GM15510 (cell line): Measurements from ENCODE around the gene CSTB.

Experiments
- POLR2A ChIP-seq: IDR thresholded peaks from 3 replicates; pipeline ENCODE4 v1.6.1; 2011; ENCODE audit warnings: borderline replicate concordance; ENCODE audit not compliant: insufficient read length; ENCODE audit errors: extremely low read depth

CSTB gene

DNA sequence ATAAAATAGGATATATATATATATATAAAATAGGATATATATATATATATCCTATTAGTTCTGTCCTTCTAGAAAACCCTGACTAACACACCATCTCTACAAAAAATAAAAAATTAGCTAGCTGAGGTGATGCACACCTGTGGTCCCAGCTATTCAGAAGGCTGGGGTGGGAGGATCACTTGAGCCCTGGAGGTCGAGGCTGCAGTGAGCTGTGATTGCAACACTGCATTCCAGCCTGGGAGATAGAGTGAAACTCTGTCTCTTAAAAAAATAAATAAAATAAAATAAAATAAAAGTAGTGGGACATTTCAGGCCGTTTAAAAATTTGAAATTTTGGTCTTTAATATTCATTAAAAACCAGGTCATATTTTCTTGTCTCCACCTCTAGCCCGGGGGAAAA, 9.0 kb upstream of the CSTB start:
- no peak for TF ChIP-seq POLR2A

DNA sequence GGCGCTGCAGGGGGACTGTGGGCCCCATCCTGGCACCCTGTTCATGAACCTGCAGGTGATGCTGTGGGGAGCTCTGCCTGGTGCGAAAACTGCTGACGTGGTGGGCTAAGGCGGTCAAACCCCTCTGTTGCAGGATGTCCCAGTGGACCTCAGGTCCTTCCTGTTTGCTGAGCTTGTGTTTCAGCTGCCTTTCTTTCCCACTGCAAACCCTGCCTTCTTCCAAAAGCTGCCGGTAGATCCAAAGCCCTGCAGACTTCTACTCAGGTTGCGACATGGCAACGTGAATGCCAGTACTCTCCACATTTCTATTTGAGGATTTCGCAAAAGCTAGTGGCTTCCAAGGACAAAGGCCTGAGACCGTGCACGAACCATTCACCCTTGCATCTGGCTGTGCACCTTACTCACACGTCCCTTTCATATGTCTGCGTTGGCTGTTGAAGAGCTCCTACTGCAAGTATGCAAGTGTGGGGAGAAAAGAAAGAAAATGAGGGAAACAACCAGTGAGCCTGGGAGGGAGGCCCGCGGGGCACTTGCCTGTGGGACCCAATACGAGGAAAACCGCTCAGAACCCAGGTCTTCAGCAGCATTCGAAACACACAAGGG, 7.1 kb upstream of the CSTB start:
- no peak for TF ChIP-seq POLR2A

DNA sequence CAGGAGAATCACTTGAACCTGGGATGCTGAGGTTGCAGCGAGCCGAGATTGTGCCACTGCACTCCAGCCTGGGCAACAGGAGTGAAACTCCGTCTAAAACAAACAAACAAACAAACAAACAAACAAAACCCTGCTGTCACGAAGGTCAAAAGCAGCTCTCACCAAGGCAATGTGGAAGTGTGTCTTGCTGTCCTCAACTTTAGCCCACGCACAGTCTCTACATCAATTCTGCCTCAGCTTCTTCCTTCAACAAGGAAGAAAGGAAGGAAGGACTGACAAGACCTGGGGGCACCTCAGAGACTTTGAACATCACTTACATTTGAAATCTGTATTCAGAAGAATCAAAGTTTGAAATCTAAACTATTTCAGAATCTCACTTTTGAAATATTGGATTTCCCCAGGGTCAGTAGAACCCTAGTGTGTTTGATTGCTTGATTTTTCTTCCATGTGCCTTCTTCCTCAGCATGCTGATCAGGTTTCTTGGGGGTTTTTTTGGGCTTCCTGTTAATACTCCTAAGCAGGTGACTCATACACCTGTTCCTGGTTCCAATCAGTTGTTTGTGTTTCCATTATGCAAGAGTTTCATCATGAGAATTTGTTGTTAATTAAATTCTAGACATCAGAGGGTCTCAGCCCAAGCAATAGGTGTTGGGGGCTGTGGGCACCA, 6.5 kb upstream of the CSTB start:
- no peak for TF ChIP-seq POLR2A

DNA sequence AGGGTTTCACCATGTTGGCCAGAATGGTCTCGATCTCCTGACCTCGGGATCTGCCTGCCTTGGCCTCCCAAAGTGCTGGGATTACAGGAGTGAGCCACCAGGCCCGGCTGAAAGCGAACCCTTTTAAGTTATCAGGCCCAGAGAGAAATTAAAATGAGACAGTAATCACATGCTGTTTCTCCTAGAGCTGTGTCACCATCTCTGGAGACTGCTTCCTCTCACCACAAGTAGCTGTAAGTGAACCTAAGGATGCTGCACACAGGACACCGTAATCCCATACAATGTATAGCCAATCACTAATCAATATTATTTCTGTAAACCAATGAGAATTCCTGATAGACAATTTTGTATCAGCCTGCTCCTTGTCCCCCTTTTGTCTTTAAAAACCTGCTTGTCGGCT, 5.7 kb upstream of the CSTB start:
- TF ChIP-seq POLR2A, result no peak

DNA sequence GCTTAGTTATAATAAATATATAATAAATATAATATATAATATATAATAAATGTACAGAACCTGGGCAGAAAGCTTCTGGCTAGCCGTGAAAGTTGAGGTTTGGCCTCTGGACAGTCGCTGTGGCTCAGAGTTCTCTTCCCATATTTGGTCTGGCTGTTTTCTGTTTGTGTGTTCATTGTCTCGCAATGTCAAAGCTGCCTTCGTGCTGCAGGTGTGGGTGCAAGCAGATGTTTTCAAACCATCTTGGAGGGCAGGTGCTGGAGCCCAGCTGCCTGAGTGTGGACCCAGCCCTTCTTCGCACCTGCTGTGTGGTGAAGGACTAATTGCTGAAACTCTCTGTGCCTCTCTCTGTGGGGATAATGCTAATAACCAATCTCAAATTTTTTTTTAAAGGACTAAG, 3.6 kb upstream of the CSTB start:
- no peak for TF ChIP-seq POLR2A

DNA sequence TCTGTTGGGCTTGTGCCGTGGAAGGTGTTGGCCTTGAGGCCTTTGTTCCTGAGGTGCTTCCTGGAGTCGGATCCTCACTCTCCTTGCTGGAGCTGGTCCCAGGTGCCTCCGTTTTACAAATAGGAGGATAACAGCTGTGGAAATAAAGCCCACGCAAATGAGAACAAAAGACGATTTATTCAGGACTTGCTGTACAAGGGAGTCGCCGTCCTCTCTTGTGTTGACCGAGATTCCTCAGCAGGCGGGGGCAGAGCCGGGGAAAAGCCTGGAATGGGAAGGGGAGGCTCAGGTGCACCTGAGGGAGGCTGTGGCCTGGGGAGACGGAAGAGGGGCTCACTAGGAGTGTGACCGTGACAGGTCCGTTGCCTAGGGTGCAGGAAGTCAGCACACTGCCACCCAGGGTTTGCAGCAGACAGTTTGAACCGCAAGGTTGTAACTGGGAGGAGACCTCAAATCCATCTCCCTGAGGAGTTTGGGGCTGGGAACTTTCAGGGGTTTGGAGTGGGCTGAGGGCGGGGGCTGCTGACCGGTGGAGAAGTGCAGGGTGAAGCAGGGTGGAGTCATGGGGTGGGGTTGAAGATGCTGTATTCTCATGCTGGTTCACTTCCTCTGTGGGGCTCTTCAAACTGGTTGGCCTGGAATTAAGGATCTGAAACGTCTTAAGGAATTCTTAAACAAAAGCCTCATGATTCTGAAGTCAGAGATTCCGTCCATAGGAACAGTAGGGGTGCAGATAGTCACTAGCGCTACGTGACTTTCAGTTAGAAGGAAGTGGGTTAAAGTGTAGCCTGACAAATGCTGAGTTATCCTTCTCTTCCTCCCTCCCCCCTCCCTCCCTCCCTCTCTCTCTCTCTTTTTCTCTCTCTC, 2.6 kb upstream of the CSTB start:
- no peak for TF ChIP-seq POLR2A

DNA sequence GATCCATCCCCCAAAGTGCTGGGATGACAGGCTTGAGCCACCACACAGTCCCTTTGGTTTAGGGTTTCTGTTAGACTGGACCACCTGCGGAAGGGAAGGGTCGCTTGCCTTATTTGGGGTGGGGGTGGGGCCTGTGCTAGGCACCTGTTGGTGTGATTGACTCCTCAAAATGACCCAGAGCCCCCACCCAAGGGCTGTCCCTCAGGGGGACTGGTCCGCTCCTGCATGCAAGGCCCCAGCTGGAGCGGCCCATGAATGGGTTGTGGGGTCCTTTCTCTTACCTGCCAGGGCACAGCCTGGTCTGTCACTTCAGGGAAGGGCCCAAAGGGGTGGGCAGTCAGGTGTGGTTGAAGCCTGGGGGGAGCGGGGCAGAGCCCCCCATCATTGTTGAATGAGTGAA, 1.8 kb upstream of the CSTB start:
- no peak for TF ChIP-seq POLR2A

DNA sequence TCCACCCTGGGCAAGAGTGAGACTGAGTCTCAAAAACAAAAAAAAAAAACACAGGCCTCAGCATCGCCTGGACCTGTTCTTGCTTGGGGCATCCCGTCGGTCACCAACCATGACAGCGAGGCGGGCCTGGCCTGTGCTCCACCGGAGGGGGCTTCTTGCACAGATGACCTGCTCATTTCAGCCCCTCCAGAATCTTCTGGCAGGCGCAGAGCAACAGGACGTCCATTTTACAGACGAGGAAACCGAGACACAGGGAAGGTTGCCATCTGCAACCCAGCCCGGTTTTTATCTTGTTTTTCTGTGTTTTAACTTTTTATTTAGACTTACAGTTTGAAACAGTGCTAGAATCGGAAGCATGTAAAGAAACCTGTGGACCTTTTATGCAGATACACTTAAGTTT, 918 bp downstream of the CSTB start:
- TF ChIP-seq POLR2A, result no peak

DNA sequence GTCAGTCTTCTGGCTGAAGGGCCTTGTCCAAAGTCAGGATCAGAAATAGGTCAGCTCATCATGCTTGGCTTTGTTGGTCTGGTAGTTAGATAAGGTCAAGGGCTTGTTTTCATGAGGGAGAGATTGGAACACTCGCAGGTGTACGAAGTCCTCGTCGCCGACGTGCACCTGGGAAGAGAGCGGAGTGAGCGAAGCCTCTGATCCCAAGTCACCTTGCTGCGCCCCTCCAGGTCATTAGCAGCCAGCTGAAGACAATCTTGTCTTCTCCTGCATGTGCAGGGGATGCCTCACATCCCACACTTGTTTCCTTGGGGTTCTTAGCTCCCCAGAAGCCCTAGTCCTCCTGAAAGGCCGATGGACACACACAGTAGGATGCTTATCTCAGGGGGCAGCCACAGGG, 1.9 kb downstream of the CSTB start:
- TF ChIP-seq POLR2A, result no peak

DNA sequence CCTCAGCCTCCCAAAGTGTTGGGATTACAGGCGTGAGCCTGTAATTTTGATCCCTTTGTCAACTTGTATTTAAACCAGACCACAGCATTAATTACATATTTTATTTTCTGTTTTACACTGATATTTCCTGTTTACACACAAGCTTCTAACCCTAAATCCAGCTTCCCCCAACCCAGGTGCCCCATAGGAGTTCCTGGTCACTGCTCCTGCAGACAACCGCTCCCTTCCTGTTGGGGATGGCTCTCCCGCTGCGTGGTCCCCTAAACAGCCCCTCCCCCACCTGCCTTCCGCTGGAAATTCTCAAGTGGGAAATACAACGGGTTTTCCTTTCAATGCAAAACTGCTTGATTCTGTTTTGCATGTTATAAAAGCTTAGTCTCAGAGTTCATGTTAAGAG, 3.7 kb downstream of the CSTB start:
- TF ChIP-seq POLR2A, result no peak

DNA sequence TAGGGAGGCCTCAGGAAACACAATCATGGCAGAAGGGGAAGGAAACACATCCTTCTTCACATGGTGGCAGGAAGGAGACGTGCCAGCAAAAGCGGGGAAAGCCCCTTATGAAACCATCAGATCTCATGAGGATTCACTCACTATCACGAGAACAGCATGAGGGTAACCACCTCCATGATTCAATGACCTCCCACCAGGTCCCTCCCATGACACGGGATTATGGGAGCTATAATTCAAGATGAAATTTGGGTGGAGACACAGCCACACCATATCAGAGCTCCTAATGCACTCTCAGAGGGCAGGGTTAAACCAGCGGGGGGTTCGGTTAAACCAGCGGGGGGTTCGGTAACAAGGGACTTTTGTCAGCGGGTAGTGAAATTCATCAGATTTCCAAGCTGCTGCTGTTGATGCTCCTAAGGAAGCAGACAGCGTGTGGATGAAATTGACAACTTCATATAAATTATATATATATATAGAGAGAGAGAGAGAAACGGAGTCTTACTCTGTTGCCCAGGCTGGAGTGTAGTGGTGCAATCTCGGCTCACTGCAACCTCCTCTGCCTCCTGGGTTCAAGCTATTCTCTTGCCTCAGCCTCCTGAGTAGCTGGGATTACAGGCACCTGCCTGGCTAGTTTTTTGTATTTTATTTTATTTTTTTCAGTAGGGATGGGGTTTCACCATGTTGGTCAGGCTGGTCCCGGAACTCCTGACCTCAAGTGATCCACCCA, 4.2 kb downstream of the CSTB start:
- TF ChIP-seq POLR2A, result no peak

DNA sequence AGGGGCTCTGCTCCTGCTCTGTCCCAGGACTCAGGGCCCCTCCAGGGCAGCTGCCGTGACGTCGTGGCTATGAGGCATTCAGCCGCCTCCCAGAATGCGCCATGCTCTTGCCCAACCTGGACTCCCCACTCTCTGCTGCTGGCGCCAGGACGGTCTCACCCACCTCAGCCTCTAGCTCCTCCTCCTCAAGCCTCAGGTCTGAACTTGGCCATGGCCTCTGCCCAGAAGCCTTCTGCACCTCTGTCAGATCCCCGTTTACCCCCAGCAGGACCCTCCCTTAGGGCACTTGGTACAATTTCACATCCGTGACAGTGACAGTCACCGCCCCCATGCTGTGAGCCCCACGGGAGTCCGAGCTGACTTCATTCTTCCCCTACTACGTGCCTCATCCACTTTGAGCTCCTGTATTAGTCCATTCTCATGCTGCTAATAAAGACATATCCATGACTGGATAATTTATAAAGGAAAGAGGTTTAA, 4.9 kb downstream of the CSTB start:
- no peak for TF ChIP-seq POLR2A

DNA sequence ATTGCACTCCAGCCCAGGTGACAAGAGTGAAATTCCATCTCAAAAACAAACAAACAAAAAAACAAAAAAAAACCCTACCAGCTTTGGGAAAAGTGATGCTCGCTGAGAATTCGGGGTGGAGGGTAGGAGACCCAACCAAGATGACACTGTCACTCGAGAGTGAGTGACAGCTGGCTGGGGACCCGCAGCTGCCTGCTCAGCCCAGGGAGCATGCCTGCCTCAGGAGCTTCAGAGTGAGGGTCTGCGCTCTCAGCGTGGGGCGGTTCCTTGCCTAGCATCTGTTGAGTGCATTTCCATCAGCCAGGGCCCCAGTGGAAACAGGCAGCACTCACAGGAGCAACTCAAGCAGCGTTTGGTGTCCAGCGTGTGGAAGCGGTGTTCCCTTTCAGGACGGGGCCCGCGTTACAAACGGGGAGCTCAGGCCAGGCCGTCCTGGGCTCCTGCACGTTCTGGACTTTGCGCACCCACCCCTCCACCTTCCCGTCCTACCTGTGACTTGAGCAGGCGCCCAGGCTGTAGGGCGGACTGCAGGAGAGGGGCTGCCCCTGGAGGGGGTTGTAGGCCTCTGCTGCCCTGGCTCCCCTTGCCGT, 5.9 kb downstream of the CSTB start:
- no peak for TF ChIP-seq POLR2A

DNA sequence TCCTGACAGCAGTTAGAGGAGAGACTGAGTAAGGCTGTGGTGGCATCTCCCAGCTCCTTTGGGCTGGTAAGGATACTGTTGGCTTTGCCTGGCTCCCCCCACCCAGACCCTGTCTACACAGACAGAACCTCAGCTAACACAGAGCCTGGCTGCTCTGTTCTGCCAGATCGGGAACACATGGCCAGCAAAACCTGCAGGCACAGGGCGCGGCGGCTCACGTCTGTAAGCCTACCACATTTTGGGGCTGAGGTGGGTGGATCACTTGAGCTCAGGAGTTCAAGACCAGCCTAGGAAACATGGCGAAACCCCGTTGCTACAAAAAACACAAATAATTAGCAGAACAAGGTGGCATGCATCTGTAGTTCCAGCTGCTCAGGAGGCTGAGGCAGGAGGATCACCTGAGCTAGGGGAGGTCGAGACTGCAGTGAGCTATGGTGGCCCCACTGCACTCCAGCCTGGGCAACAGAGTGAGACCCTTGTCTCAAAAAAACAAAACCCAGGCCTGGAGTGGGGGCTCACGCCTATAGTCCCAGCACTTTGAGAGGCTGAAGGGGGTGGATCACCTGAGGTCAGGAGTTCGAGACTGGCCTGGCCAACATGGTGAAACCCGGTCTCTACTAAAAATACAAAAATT, 6.7 kb downstream of the CSTB start:
- no peak for TF ChIP-seq POLR2A

DNA sequence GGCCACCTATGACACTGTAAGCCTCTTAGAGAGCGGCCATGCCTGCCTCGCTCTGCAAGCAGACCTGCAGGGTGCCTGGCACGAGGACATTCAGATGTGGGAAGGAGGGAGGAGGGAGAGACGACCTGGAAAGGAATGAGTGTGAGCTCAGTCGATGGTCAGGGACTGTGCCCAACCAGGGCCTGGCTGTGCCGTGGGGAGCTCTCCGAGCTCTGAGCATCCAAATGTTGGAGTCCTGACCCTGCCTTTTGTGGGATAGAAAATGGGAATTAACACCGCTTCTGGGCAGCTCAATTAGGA, 7.3 kb downstream of the CSTB start:
- no peak for TF ChIP-seq POLR2A
